Right kidney (tissue), 1 donor: ENCODE measurements around the gene RARS2.
A peak's percentile ranks its signal among the peaks of the same experiment; 100 is the strongest.
"Not testable (repeated sequence)": the region's sequence is repeated elsewhere in the genome, so short reads cannot be mapped to it uniquely, and the experiment has no call there.

Experiments
- DNase-seq: peaks from one replicate; pipeline ENCODE4 v3.0.0-alpha.2; 2016

The RARS2 gene

GRCh38 chr6:87504441-87504840, 85.3 kb downstream of the RARS2 start:
- DNase-seq = no peak

GRCh38 chr6:87501809-87502572, 87.8 kb downstream of the RARS2 start:
- DNase-seq = no peak

GRCh38 chr6:87498048-87498447, 91.7 kb downstream of the RARS2 start:
- no peak for DNase-seq

GRCh38 chr6:87494761-87495422, 94.9 kb downstream of the RARS2 start:
- DNase-seq = no peak

- DNase-seq = not testable (repeated sequence)
These were observed 100.5 kb downstream of the RARS2 start for GRCh38 chr6:87489326-87489725.

- DNase-seq = no peak
These were observed 102.2 kb downstream of the RARS2 start for GRCh38 chr6:87487555-87487954.

- no peak for DNase-seq
These were observed 105.3 kb downstream of the RARS2 start for GRCh38 chr6:87484491-87484890.

- no peak for DNase-seq
These were observed 105.9 kb downstream of the RARS2 start for GRCh38 chr6:87483929-87484328.

GRCh38 chr6:87482366-87482765, 107.4 kb downstream of the RARS2 start:
- no peak for DNase-seq

- no peak for DNase-seq
These were observed 107.9 kb downstream of the RARS2 start for GRCh38 chr6:87481931-87482330.

- no peak for DNase-seq
These were observed 116.3 kb downstream of the RARS2 start for GRCh38 chr6:87473419-87473903.

GRCh38 chr6:87472525-87473418, 117.0 kb downstream of the RARS2 start, which contains the start of gene SLC35A1:
Gene SLC35A1 (plus strand): TSS chr6:87472974. CDS start chr6:87473004, 30 bp downstream.
- DNase-seq = peak; percentile 99

- DNase-seq = no peak
These were observed 124.7 kb downstream of the RARS2 start for GRCh38 chr6:87465051-87465450.
